Lower lobe of right lung (tissue), 2 donors: ENCODE measurements around the gene ZBTB40. TPM values are rescaled to one million over a fixed set of nuclear protein-coding genes. Genes with fewer than 3 reads are reported as not detected.

ENCODE experiments used
- ATAC-seq, 2 donors: fragments of 200-7000 bp; cut with Tn5 transposase; one replicate each; pipeline ENCODE4 v1.9.1; 2020 to 2022; ENCODE audit warnings: mild to moderate bottlenecking in 2 of 2, moderate library complexity in 2 of 2
- DNase-seq: peaks from one replicate; pipeline ENCODE4 v3.0.0-alpha.2; 2020
- H3K27ac ChIP-seq: fragments of 200-600 bp; one replicate; pipeline ENCODE4 v1.8.0; 2022
- H3K27me3 ChIP-seq: fragments of 200-600 bp; one replicate; pipeline ENCODE4 v1.8.0; 2022; ENCODE audit warnings: low read depth
- H3K36me3 ChIP-seq: fragments of 200-600 bp; one replicate; pipeline ENCODE4 v1.8.0; 2022; ENCODE audit warnings: mild to moderate bottlenecking
- H3K4me1 ChIP-seq: fragments of 200-600 bp; one replicate; pipeline ENCODE4 v1.8.0; 2022
- H3K4me3 ChIP-seq: fragments of 200-600 bp; one replicate; pipeline ENCODE4 v1.8.0; 2022; ENCODE audit warnings: mild to moderate bottlenecking
- H3K9me3 ChIP-seq: fragments of 200-600 bp; one replicate; pipeline ENCODE4 v1.8.0; 2022
- intact Hi-C: fragments of 100-400 bp; cut with DNase I; formaldehyde crosslinking; loops from one replicate; pipeline ENCODE4 v1.11.0; 2022
- total RNA-seq: library from RNA; stranded (reverse); fragmentation: NEBNext Ultra II Directional; extraction: Animal tissue kit (Norgen Biotek cat#: 25700); gene quantifications from one replicate; pipeline ENCODE4 v1.2.1, GENCODE V29; 2021
- TF ChIP-seq, protein P1 (sequence below): fragments of 200-600 bp; IDR thresholded peaks from one replicate; pipeline ENCODE4 v1.8.0; 2022; ENCODE audit warnings: antibody characterized with exemption, mild to moderate bottlenecking
- donor health status: DM: no; HTN: yes; CAD: no; lungs with severe emphysema.

ZBTB40 gene
- total RNA-seq, 1 donor from 2014 or later, result 25.3 TPM

DNA sequence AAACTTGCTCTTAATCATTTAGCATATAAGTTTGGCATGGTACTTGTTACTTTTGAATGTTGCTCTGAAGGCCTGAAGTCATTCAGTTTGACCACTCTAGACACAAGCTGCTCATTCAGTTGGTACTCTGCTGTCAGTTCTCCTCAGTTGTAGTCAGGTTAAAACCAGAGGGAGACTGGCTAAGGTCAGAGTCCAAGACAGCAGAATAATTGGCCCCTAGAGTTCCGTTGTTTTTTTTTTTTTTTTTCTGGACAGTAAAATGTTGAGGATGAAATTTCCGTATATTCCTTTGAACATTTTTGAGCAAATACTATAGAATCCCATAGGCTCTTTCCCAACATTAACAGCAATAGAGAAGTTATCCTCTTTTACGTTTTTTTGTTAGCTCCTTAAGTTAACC is 9.4 kb downstream of the ZBTB40 start:
- TF ChIP-seq, protein P1, sequence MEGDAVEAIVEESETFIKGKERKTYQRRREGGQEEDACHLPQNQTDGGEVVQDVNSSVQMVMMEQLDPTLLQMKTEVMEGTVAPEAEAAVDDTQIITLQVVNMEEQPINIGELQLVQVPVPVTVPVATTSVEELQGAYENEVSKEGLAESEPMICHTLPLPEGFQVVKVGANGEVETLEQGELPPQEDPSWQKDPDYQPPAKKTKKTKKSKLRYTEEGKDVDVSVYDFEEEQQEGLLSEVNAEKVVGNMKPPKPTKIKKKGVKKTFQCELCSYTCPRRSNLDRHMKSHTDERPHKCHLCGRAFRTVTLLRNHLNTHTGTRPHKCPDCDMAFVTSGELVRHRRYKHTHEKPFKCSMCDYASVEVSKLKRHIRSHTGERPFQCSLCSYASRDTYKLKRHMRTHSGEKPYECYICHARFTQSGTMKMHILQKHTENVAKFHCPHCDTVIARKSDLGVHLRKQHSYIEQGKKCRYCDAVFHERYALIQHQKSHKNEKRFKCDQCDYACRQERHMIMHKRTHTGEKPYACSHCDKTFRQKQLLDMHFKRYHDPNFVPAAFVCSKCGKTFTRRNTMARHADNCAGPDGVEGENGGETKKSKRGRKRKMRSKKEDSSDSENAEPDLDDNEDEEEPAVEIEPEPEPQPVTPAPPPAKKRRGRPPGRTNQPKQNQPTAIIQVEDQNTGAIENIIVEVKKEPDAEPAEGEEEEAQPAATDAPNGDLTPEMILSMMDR, result no peak
- Histone ChIP-seq H3K27me3 (no peaks in the 10 kb centered on the region), H3K4me1 (no peaks in the 10 kb centered on the region), H3K27ac (no peak overlapping the region), H3K4me3 (no peak overlapping the region), H3K9me3 (no peaks in the 10 kb centered on the region), H3K36me3 (no peaks in the 10 kb centered on the region)
- DNase-seq (no peak), ATAC-seq (no peak)
- intact Hi-C loops, result no loop called here

DNA sequence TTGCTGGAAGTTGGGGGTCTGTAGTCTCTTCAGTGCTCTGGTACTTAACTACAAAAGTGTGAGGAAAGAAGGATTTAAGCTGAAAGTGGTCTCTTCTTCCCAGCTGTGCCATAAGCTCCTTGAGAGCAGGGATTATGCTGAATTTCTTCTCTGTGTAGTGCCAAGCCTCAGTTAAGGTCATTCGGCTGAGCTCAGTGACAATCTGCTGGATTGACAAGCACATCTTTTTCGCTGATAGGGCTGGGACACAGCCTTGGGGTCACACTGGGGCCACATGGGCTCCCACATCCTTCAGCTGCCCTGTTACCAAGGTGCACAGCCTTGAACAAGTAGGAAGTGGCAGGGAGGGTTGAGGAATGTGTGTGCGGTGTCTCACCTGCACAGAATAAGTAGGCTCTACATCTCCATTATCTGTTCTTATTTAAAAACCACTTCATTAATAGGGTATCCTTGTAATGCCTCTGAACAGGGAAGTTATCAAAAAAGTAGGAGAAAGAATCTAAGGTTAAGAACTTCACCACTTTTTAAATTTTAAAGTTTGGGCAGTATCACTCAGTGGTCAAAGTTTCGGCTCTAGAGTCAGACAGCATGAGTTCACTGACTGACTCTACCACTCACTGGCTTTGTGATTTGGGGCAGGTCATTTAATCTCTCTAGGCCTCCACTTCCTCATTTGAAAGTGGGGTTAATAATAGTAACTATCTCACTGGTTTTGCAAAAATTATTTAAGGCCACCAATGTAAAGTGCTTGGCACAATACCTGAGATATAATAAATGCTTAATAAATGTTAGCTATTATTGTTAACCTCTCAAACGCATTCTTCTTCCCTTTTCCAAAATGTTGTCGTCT is 10.3 kb downstream of the ZBTB40 start:
- intact Hi-C loops, result no loop called here
- no peak for DNase-seq
- TF ChIP-seq, protein P1, result no peak

DNA sequence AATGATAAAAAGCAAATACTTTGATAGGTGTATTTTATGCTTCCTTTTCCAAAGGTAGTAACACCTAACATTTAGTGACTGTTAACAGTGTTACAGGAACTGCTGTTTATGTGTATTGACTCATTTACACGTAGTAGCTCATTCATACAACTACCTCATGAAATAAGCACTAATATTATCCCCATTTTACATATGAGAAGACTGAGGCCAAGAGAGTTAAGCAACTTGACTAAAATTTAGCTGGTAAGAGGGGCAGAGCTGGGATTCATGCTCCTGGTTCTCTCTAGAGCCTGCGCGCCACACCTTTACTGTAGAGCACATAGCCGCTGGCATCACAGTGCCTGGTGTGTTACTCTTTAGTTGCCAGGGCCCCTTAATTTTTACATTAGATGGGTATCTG is 11.3 kb downstream of the ZBTB40 start:
- ATAC-seq (no peak), DNase-seq (no peak)
- Histone ChIP-seq H3K27me3 (no peaks in the 10 kb centered on the region), H3K4me3 (no peak overlapping the region), H3K27ac (no peak overlapping the region), H3K4me1 (no peaks in the 10 kb centered on the region), H3K36me3 (no peaks in the 10 kb centered on the region), H3K9me3 (no peaks in the 10 kb centered on the region)
- TF ChIP-seq, protein P1, result no peak
- intact Hi-C loops, result no loop called here

More for the DNA sequence above, 10.3 kb downstream of the ZBTB40 start:
- Histone ChIP-seq H3K36me3 (no peaks in the 10 kb centered on the region), H3K4me3 (no peak overlapping the region), H3K4me1 (no peaks in the 10 kb centered on the region), H3K27me3 (no peaks in the 10 kb centered on the region), H3K27ac (no peak overlapping the region), H3K9me3 (no peaks in the 10 kb centered on the region)
- no peak for ATAC-seq

DNA sequence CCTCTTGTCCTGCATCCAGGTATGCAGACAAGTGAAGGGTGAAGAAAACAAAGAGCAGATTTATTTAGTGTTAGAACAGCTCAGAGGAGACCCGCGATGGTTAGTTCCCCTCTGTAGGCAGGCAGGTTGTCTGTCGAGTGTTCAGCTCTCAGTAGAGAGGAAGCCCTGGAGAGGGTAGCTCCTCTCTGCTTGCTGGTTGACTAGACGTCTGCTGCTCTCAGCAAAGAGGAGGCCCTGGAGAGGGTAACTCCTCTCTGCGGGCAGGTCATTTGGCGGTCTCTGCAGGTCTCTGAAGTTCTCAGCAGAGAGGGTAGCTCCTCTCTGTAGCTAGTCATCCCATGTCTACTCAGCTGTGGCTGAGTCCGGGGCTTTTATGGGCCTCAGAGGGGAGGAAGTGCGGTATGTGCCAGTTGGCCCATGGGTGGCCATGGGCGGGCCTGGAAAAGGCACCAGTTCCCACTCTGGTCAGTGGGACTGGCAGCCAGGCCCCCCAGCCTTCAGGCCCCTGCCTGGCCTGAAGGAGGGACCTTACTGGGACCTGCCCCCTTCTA is 13.4 kb downstream of the ZBTB40 start:
- Histone ChIP-seq H3K9me3 (no peaks in the 10 kb centered on the region), H3K36me3 (no peaks in the 10 kb centered on the region), H3K4me3 (no peak overlapping the region), H3K27ac (no peak overlapping the region), H3K27me3 (no peaks in the 10 kb centered on the region), H3K4me1 (peaks cover 4% of the 10 kb centered on the region)
- no peak for ATAC-seq
- TF ChIP-seq, protein P1, result no peak
- intact Hi-C loops, result no loop called here
- no peak for DNase-seq

DNA sequence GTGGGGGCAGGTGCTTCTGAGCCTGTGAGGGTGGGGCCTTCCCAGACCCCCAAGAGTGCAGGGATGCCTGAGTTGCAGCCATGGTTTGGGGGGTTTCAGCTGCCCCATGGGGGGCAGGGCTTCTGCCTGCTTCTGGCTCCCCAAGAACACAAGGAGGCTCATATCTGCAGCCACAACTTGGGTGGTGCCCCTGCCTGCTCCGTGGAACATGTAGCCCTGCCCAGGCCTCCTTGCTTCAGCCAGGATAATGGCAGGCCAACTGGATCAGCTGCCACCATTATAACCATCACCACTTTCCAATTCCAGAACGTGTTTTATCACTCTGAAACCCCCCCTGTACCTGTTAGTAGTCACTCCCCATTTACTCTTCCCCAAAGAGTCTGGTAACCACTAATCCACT is 14.0 kb downstream of the ZBTB40 start:
- ATAC-seq, result no peak
- TF ChIP-seq, protein P1, result no peak

More for the DNA sequence above, 14.0 kb downstream of the ZBTB40 start:
- H3K27ac ChIP-seq, result no peak overlapping the region
- DNase-seq, result no peak
- no peak overlapping the region for H3K4me3 ChIP-seq
- intact Hi-C loops, result no loop called here
- no peaks in the 10 kb centered on the region for H3K9me3 ChIP-seq
- no peaks in the 10 kb centered on the region for H3K36me3 ChIP-seq
- H3K4me1 ChIP-seq, result peaks cover 10% of the 10 kb centered on the region
- no peaks in the 10 kb centered on the region for H3K27me3 ChIP-seq
